Endothelial cell of umbilical vein (primary cell): Measurements from ENCODE around the gene ITPR2. TPM values are rescaled to one million over a fixed set of nuclear protein-coding genes. Genes with fewer than 3 reads are reported as not detected.

Experiments used
- BruUV-seq: library from RNA; stranded (reverse); fragments of 400-500 nt; replicated peaks from 2 replicates; lab custom pipeline; 2021; lab: Mats Ljungman, UMichigan
- CTCF ChIA-PET: fragments of 300-600, 350-600 bp; sonication (Branson Sonifier 250); formaldehyde crosslinking; loops from one replicate; lab custom pipeline; 2021; ENCODE audit warnings: antibody characterized with exemption, inconsistent platforms; lab: Charles Lee
- POLR2A ChIA-PET: fragments of 300-600, 350-600 bp; sonication (Branson Sonifier 250); formaldehyde crosslinking; loops from one replicate; lab custom pipeline; 2021; ENCODE audit warnings: antibody characterized with exemption, inconsistent platforms; lab: Charles Lee
- DNase-seq: peaks from one replicate; pipeline ENCODE4 v3.0.0-alpha.2; 2011; ENCODE audit warnings: low read depth, low spot score
- FAIRE-seq: peaks from 2 replicates; lab custom pipeline; 2011; peaks lifted over from hg19 to GRCh38; lab: Jason Lieb, UNC
- H2AFZ ChIP-seq: 2 replicates; pipeline ENCODE4 v1.6.0; 2012; ENCODE audit warnings: low read depth, low read length, control low read depth, inconsistent platforms
- H3K27ac ChIP-seq: 2 replicates; pipeline ENCODE4 v1.5.1; 2011; ENCODE audit warnings: low read depth, mild to moderate bottlenecking, control low read depth, low read length, moderate library complexity; ENCODE audit not compliant: insufficient read depth
- H3K27me3 ChIP-seq, 2 experiments: 2 replicates each; pipeline versions ENCODE4 v1.6.0 to v1.6.1; 2011; ENCODE audit warnings: low read length in 2 of 2, mixed read lengths in 1 of 2; ENCODE audit not compliant: control insufficient read depth in 2 of 2, insufficient read depth in 2 of 2
- H3K36me3 ChIP-seq, 2 experiments: 2 replicates in 1 of 2; 3 replicates in 1 of 2; pipeline ENCODE4 v1.5.1; 2011; ENCODE audit warnings: low read length in 2 of 2, mild to moderate bottlenecking in 1 of 2, moderate library complexity in 1 of 2; ENCODE audit not compliant: control insufficient read depth in 2 of 2, insufficient read depth in 2 of 2; ENCODE audit errors: extremely low read depth in 1 of 2
- H3K4me1 ChIP-seq: 3 replicates; pipeline ENCODE4 v1.5.1; 2011; ENCODE audit warnings: mild to moderate bottlenecking, low read length; ENCODE audit not compliant: control insufficient read depth, insufficient read depth; ENCODE audit errors: extremely low read depth
- H3K4me2 ChIP-seq: 2 replicates; pipeline ENCODE4 v1.6.1; 2011; ENCODE audit warnings: low read length, control low read depth, mixed read lengths; ENCODE audit not compliant: insufficient read depth
- H3K4me3 ChIP-seq, 3 experiments: fragments of 200-600 bp in 1 of 3; sonication (generic), shearing (Covaris generic) in 1 of 3; replicated peaks in 1 of 3; 2 replicates each; pipeline ENCODE4 v1.5.1; 2011 to 2016; ENCODE audit warnings: control low read depth in 3 of 3, low read length in 3 of 3, mild to moderate bottlenecking in 2 of 3, inconsistent platforms in 1 of 3, low read depth in 1 of 3, moderate library complexity in 1 of 3; ENCODE audit not compliant: insufficient read depth in 1 of 3
- H3K79me2 ChIP-seq: 2 replicates; pipeline ENCODE4 v1.6.0; 2012; ENCODE audit warnings: low read length, inconsistent platforms; ENCODE audit not compliant: control insufficient read depth, insufficient read depth
- H3K9ac ChIP-seq: replicated peaks from 2 replicates; pipeline ENCODE3; 2011; ENCODE audit warnings: low read length, control low read depth; ENCODE audit not compliant: insufficient read depth; ENCODE audit errors: extremely low read depth
- H3K9me1 ChIP-seq: replicated peaks from 3 replicates; pipeline ENCODE4 v1.6.0; 2011; ENCODE audit warnings: mild to moderate bottlenecking, low read length; ENCODE audit not compliant: control insufficient read depth, insufficient read depth; ENCODE audit errors: extremely low read depth
- H3K9me3 ChIP-seq: replicated peaks from 2 replicates; pipeline ENCODE4 v1.5.1; 2012; ENCODE audit warnings: low read length, inconsistent platforms; ENCODE audit not compliant: control insufficient read depth, insufficient read depth
- H4K20me1 ChIP-seq: replicated peaks from 2 replicates; pipeline ENCODE3; 2011; ENCODE audit warnings: mild to moderate bottlenecking, low read length; ENCODE audit not compliant: control insufficient read depth, insufficient read depth; ENCODE audit errors: extremely low read depth
- EZH2 ChIP-seq: IDR thresholded peaks from 2 replicates; pipeline ENCODE4 v1.6.1; 2012; ENCODE audit warnings: borderline replicate concordance, low read depth, mild to moderate bottlenecking, moderate library complexity, low read length, inconsistent platforms; ENCODE audit not compliant: severe bottlenecking
- FOS ChIP-seq: IDR thresholded peaks from 2 replicates; pipeline ENCODE4 v1.6.1; 2011; ENCODE audit warnings: mild to moderate bottlenecking, low read length, moderate library complexity, borderline replicate concordance; ENCODE audit not compliant: insufficient read depth
- GATA2 ChIP-seq: IDR thresholded peaks from 2 replicates; pipeline ENCODE4 v1.7.0; 2011; ENCODE audit warnings: low read depth, mild to moderate bottlenecking, moderate library complexity, mixed read lengths, low read length; ENCODE audit not compliant: insufficient read length, insufficient read depth
- JUN ChIP-seq: IDR thresholded peaks from 2 replicates; pipeline ENCODE4 v1.6.1; 2011; ENCODE audit warnings: borderline replicate concordance, low read depth; ENCODE audit not compliant: insufficient read length, insufficient read depth
- POLR2A ChIP-seq: IDR thresholded peaks from 2 replicates; pipeline ENCODE4 v1.6.1; 2012; ENCODE audit warnings: low read depth, mild to moderate bottlenecking, control low read depth, low read length
- POLR2AphosphoS5 ChIP-seq: IDR thresholded peaks from 2 replicates; pipeline ENCODE4 v1.6.1; 2012; ENCODE audit warnings: low read depth, mild to moderate bottlenecking, control low read depth, low read length, moderate library complexity; ENCODE audit not compliant: insufficient read depth
- dilution Hi-C: fragments of 300-500 bp; cut with MboI; formaldehyde crosslinking; loops from one replicate; pipeline ENCODE4 v1.15.0; 2019; ENCODE audit warnings: low sequenced_read_pairs; ENCODE audit not compliant: extremely low pct_ligation_motif_present
- intact Hi-C: fragments of 100-400 bp; cut with micrococcal nuclease; formaldehyde crosslinking; loops from one replicate; pipeline ENCODE4 v1.10.0; 2022
- polyA plus RNA-seq, 4 experiments: library from polyadenylated mRNA; depleted of rRNA in 3 of 4; stranded (reverse) in 3 of 4; unstranded in 1 of 4; fragments of >200 nt; gene quantifications; 2 replicates each; pipeline versions ENCODE4 v1.2.1 to v1.2.3, GENCODE V29; 2011 to 2012; ENCODE audit warnings: missing spikeins in 1 of 4
- total RNA-seq: library from RNA; stranded (reverse); gene quantifications from 2 replicates; pipeline ENCODE4 v1.2.3, GENCODE V29; 2021
- TF ChIP-seq, protein P1 (sequence below): IDR thresholded peaks from 2 replicates; pipeline ENCODE4 v1.6.1; 2011; ENCODE audit not compliant: insufficient read depth, insufficient read length
- TF ChIP-seq, protein P2 (sequence below), 2 donors: IDR thresholded peaks; 1 replicate in 1 of 2; 2 replicates in 1 of 2; pipeline ENCODE4 v1.5.1; 2011; ENCODE audit warnings: low read length in 2 of 2, mild to moderate bottlenecking in 2 of 2, moderate library complexity in 2 of 2, control low read depth in 1 of 2, inconsistent platforms in 1 of 2, low read depth in 1 of 2; ENCODE audit not compliant: insufficient read depth in 1 of 2; ENCODE audit errors: extremely low read depth in 1 of 2

The ITPR2 gene
- total and polyA plus RNA-seq, 2 donors (not counting 3 experiments of a cell fraction or from before 2014, with no cell fraction given): 16.2 to 86.8 TPM

DNA sequence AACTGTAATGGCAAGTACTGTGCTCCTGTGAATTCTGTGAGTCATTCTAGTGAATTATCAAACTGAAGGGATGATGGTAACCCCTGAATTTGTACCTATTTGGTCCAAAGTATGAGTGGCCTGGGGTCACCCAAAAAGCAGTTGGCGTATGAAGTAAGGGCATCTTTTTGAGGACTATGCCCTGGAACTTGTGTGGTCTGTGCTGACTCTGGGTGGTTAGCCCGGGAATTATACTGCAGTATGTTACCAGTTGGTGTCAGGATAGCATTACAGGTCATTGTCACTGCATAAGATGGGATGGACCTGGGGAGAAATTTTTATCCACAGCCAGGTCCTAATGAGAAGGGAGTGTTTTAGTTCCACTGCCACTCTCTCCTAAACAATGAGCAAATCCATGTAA, 462.9 kb downstream of the ITPR2 start:
- no peak for DNase-seq
- no peaks in the 10 kb centered on the region for H3K4me1 ChIP-seq
- H3K79me2 ChIP-seq: no peaks in the 10 kb centered on the region
- H3K4me3 ChIP-seq: no peak overlapping the region
- POLR2A ChIA-PET: no interaction called here
- H2AFZ ChIP-seq: no peak overlapping the region
- no peak for FAIRE-seq
- no TSS peak for BruUV-seq
- no peaks in the 10 kb centered on the region for H4K20me1 ChIP-seq
- TF ChIP-seq GATA2 (no peak), POLR2A (no peak), FOS (no peak), POLR2AphosphoS5 (no peak), JUN (no peak), EZH2 (no peak)
- TF ChIP-seq, protein P1, sequence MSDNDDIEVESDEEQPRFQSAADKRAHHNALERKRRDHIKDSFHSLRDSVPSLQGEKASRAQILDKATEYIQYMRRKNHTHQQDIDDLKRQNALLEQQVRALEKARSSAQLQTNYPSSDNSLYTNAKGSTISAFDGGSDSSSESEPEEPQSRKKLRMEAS: no peak
- TF ChIP-seq, protein P2, sequence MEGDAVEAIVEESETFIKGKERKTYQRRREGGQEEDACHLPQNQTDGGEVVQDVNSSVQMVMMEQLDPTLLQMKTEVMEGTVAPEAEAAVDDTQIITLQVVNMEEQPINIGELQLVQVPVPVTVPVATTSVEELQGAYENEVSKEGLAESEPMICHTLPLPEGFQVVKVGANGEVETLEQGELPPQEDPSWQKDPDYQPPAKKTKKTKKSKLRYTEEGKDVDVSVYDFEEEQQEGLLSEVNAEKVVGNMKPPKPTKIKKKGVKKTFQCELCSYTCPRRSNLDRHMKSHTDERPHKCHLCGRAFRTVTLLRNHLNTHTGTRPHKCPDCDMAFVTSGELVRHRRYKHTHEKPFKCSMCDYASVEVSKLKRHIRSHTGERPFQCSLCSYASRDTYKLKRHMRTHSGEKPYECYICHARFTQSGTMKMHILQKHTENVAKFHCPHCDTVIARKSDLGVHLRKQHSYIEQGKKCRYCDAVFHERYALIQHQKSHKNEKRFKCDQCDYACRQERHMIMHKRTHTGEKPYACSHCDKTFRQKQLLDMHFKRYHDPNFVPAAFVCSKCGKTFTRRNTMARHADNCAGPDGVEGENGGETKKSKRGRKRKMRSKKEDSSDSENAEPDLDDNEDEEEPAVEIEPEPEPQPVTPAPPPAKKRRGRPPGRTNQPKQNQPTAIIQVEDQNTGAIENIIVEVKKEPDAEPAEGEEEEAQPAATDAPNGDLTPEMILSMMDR (IDR thresholded peaks at IDR 0.05; ENCODE audit: extremely low read depth in 1 of 2, insufficient read depth in 1 of 2, low read depth in 1 of 2, low read length in 2 of 2): no peak
- H3K27me3 ChIP-seq: no peaks in the 10 kb centered on the region
- intact Hi-C loops (no loop called here), dilution Hi-C loops (no loop called here)
- no peaks in the 10 kb centered on the region for H3K9me3 ChIP-seq
- H3K9ac ChIP-seq: no peak overlapping the region
- H3K36me3 ChIP-seq: peaks cover 0 to 2% of the 10 kb centered on the region in 2 experiments
- no peak overlapping the region for H3K4me2 ChIP-seq
- no peak overlapping the region for H3K27ac ChIP-seq
- no peaks in the 10 kb centered on the region for H3K9me1 ChIP-seq
- CTCF ChIA-PET: interaction anchor here (0.8 to 1.6 kb wide), 3 partner anchors 9 to 247 kb away, joined by 3 to 4 read pairs (median 3); no protein-coding TSS in a partner anchor
